Superior temporal gyrus (tissue), 1 donor: Measurements from ENCODE around the gene PIBF1.
"Not testable (repeated sequence)": the region's sequence is repeated elsewhere in the genome, so short reads cannot be mapped to it uniquely, and the experiment has no call there.

ENCODE experiments used
- DNase-seq: peaks from one replicate; pipeline ENCODE4 v3.0.0-alpha.2; 2016; ENCODE audit errors: extremely low spot score

Gene PIBF1

DNA sequence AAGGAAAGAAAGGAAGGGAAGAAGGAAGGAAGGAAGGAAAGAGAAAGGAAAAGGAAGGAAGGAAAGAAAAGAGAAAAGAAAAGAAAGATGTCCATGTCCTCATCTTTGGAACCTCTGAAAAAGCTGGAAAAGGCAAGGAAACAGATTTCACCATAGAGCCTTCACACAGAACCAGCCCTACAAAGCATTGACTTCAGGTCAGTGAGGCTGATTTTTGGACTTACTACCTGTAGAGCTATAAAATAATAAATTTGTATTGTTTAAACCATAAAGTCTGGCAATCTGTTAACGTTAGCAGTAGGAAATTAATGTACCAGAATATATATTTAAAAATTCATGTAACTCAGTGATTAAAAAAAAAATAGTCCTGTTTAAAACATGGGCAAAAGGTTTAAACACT, 130.0 kb downstream of the PIBF1 start:
- DNase-seq: no peak

- DNase-seq: no peak
Observed at GRCh38 chr13:72920097-72920496, 138.2 kb downstream of the PIBF1 start.

DNA sequence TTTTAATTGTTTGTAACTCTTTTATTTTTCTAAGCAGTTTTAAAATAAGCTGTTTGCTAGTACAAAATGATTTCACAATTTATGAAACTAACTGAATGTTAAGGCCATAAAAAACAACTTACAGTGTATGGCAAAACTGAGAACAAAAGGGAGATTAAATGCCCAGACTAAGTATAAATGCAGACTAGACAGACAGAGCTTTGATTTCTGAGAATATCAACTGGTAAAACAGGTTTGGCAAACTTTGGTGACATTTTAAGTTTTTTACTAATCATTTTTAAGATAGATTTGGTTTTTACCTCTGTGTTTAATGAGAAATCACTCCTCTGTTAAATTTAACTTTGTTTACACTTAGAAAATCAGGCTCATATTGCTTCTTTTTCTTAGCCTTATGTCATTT, 149.4 kb downstream of the PIBF1 start:
- no peak for DNase-seq

DNA sequence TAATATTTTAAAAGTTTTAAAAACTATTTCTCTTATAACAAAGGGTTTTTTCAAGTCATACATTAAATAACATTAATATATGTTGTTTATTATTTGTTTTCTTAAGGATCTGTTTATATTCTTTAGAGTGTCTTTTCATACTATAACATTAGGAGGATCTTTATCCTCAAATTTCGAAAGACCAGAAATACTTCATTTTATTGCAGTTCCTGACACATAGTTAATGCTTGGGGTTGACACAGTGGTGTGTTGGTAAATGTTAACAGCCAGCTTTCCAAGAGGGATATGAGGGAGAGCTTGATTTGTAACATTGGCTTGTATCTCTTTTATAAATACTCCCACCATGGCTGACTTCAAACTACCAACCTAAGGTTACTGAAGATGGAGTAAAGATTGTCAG, 150.3 kb downstream of the PIBF1 start:
- DNase-seq: no peak

DNA sequence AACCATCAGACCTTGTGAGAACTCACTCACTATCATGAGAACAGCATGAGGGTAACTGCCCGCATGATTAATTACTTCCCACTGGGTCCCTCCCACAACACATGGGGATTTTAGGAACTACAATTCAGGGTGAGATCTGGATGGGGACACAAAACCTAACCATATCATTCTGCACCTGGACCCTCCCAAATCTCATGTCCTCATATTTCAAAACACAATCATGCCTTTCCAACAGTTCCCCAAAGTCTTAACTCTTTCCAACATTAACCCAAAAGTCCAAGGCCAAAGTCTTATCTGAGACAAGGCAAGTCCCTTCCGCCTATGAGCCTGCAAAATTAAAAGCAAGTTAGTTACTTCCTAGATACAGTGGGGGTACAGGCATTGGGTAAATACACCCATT, 164.3 kb downstream of the PIBF1 start:
- DNase-seq: not testable (repeated sequence)

DNA sequence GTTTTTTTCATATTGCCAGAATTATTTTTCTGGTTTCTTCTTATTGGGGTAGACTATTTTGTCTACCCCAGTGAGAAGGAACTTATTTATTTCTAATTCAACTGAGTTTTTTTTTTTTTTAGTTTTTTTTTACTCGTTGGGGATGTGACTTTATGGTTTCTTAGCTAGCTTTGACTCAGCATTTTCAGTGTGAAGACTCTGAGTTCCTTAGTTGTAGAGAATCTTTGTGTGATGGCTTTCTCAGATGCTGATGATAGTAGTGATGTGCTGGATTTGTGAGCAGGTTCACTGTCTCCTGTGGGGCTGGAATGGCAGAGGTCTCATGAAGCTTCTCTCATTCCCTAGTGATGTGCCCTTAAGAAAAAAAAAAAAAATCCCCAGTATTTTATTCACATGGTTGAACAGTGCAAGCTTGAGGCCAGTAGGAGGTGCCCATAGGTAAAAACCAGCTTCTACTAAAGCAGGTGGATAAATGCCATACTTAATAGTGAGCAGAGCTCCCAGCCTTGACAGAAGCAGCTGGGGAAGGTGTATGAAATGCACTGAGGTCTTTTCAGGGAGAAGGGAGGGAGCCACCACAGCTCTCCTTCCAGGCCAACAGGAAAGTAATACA, 170.7 kb downstream of the PIBF1 start:
- DNase-seq: no peak

DNA sequence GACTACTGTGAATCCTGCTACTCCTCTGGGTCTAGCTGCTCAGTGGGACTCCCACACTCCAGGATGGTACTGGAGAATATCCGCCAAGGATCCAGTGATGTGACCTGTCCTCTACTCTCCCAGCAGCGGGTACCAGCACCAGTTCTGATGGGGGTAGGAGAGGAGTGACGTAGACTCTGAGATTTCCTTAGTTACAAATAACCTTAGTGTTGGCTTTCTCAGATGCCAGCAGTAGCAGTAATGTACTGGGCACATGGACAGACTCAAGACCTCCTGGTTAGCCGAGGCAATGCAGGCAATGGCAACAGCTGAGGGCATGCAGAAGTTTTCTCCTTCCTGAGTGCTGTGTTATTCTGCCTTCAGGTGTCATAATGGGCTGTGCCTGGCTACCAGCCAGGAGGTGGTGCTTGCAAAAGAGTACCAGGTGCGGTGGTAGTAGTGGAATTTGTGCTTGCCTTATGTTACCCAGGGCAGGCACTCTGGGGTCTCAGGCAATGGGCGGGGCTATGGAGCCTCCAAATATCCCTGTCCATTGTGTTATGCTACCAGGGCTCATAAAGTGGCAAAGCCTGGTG, 171.5 kb downstream of the PIBF1 start:
- no peak for DNase-seq

- DNase-seq: no peak
Observed at GRCh38 chr13:72959643-72960042, 177.7 kb downstream of the PIBF1 start.

DNA sequence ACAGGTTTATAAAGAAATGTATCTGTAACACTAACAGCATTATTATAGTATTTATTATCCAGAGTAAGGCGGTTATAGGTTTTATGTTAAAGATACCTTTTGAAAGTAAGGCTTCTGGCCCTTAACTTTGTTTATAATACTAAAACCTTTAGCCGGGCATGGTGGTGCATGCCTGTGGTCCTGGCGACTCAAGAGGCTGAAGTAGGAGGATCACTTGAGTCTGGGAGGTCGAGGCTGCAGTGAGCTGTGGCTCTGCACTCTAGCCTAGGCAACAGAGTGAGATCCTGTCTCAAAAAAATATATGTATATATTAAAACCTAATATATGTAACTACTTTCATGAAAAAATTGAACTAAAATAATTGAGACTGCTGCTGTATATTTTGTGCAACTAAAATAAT, 178.2 kb downstream of the PIBF1 start:
- DNase-seq: no peak

GRCh38 chr13:72960541-72960940, 178.6 kb downstream of the PIBF1 start:
- DNase-seq: no peak

DNA sequence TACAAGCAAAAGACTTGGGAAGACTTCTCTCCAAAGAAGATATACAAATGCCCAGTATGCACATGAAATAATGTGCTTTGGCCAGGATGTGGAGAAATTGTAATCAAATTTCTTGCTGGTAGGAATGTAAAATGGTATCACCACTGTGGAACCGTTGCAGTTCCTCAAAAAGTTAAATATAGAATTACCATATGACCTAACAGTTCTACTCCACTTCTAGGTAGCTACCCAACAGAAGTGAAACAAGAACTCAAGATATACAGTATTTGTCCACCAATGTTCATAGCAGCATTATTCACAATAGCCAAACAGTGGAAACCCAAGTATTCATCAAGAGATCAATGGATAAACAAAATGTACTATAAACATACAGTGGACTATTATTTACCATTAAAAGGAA, 181.8 kb downstream of the PIBF1 start:
- DNase-seq: no peak

GRCh38 chr13:72970301-72970880, 188.5 kb downstream of the PIBF1 start:
- no peak for DNase-seq

GRCh38 chr13:72970956-72971355, 189.0 kb downstream of the PIBF1 start:
- DNase-seq: no peak

- no peak for DNase-seq
Observed at GRCh38 chr13:72973234-72973633, 191.3 kb downstream of the PIBF1 start.

- no peak for DNase-seq
Observed at GRCh38 chr13:72983085-72983768, 201.3 kb downstream of the PIBF1 start.

- no peak for DNase-seq
Observed at GRCh38 chr13:72985610-72986009, 203.7 kb downstream of the PIBF1 start.

DNA sequence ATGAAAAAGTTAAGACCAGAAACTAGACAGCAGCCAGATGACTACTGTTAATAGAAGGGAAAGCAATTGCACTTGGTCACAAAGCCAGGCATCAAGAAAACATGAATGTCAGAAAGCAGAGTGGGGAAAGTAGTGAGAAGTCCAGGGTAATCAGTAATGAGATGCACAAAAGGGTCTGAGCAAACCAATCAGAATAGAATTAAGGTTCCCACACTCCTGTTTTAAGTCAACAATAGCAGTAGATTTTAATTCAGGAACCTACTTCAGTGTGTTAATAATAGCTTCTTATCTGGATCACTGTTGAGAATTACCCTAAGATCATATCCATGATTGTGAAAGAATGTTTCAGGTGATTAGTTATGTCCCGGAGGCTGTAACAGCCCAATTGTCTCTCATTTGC, 204.3 kb downstream of the PIBF1 start:
- no peak for DNase-seq

DNA sequence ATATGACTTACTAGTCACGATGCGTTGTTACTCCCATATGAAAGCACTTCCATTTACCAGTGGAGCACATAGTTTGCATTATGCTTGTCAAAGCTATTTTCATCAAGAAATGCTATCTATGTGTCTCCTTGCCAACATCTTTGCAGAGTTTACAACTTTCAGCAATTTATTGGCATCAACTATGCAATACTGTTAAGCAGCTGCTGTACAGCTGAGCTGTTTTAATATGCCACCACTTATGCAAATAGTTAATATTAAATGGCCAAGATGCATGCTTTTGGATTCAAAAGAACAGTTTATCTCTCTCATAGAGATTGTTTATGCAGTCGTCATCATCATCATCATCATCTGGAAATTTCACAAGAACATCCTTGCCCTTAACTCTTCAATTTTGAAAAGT, 209.0 kb downstream of the PIBF1 start:
- DNase-seq: no peak

GRCh38 chr13:72998012-72998411, 216.1 kb downstream of the PIBF1 start:
- no peak for DNase-seq

GRCh38 chr13:73000027-73000674, 218.2 kb downstream of the PIBF1 start:
- no peak for DNase-seq

- no peak for DNase-seq
Observed at GRCh38 chr13:73001971-73002370, 220.0 kb downstream of the PIBF1 start.

GRCh38 chr13:73011751-73012150, 229.8 kb downstream of the PIBF1 start:
- DNase-seq: no peak

GRCh38 chr13:73015805-73016204, 233.9 kb downstream of the PIBF1 start:
- no peak for DNase-seq
